ENCODE results near the gene C1GALT1.
"Not testable (repeated sequence)": the region's sequence is repeated elsewhere in the genome, so short reads cannot be mapped to it uniquely, and the experiment has no call there.

Gene C1GALT1

GRCh38 chr7:7239346-7239745 is 57.0 kb downstream of the C1GALT1 start:
- DNase-seq, result no peak

- no peak for DNase-seq
These were observed 60.6 kb downstream of the C1GALT1 start for GRCh38 chr7:7242899-7243298.

GRCh38 chr7:7245233-7245632 is 62.9 kb downstream of the C1GALT1 start:
- not testable (repeated sequence) for DNase-seq

GRCh38 chr7:7246223-7246622 is 63.9 kb downstream of the C1GALT1 start:
- no peak for DNase-seq

- no peak for DNase-seq
These were observed 65.3 kb downstream of the C1GALT1 start for GRCh38 chr7:7247658-7248057.

- DNase-seq, result no peak
These were observed 67.5 kb downstream of the C1GALT1 start for GRCh38 chr7:7249814-7250213.

GRCh38 chr7:7251742-7252141 is 69.4 kb downstream of the C1GALT1 start:
- no peak for DNase-seq

GRCh38 chr7:7254319-7254718 is 72.0 kb downstream of the C1GALT1 start:
- DNase-seq, result no peak

GRCh38 chr7:7254908-7255307 is 72.6 kb downstream of the C1GALT1 start:
- no peak for DNase-seq

GRCh38 chr7:7256731-7257274 is 74.5 kb downstream of the C1GALT1 start:
- no peak for DNase-seq

- DNase-seq, result no peak
These were observed 75.8 kb downstream of the C1GALT1 start for GRCh38 chr7:7257899-7258692.

GRCh38 chr7:7261863-7262262 is 79.5 kb downstream of the C1GALT1 start:
- no peak for DNase-seq

GRCh38 chr7:7263297-7264230 is 81.2 kb downstream of the C1GALT1 start:
- no peak for DNase-seq

GRCh38 chr7:7264306-7265040 is 82.1 kb downstream of the C1GALT1 start:
- no peak for DNase-seq

GRCh38 chr7:7265081-7266075 is 83.0 kb downstream of the C1GALT1 start:
- no peak for DNase-seq

- DNase-seq, result no peak
These were observed 84.0 kb downstream of the C1GALT1 start for GRCh38 chr7:7266257-7266881.

- DNase-seq, result no peak
These were observed 88.9 kb downstream of the C1GALT1 start for GRCh38 chr7:7271094-7271874.

- no peak for DNase-seq
These were observed 90.0 kb downstream of the C1GALT1 start for GRCh38 chr7:7272294-7272693.

- no peak for DNase-seq
These were observed 92.4 kb downstream of the C1GALT1 start for GRCh38 chr7:7274782-7275181.

- DNase-seq, result no peak
These were observed 93.8 kb downstream of the C1GALT1 start for GRCh38 chr7:7276161-7276560.

Measured in stimulated activated CD4-positive, alpha-beta T cell treated with anti-CD3 and anti-CD28 coated beads, Interleukin-2, amount 100 ng/mL, for 24 hours (primary cell).